GM18511 (cell line): ENCODE results near the gene LAMB2.

Source experiments
- ATAC-seq: cut with Tn5 transposase; IDR thresholded peaks from one replicate; pipeline ENCODE4 v1.9.1; 2021; ENCODE audit warnings: mild to moderate bottlenecking, moderate library complexity; ENCODE audit not compliant: unreplicated experiment

LAMB2 gene

DNA sequence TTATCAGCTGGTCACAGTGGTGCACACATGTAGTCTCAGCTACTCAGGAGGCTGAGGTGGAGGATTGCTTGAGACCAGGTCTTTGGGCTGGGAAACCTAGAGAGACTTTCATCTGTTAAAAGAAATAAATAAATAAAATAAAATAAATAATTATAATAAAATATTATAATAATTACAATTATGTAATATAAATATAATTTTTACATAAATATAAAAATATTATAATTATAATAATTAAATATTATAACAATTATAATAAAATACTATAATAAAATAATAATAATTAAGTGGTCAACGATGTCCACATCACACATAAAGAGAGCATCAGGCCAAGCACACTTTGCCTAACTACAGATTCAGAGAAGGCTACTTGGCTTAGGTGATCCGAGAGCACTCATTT is 53.6 kb downstream of the LAMB2 start:
- ATAC-seq = no peak

DNA sequence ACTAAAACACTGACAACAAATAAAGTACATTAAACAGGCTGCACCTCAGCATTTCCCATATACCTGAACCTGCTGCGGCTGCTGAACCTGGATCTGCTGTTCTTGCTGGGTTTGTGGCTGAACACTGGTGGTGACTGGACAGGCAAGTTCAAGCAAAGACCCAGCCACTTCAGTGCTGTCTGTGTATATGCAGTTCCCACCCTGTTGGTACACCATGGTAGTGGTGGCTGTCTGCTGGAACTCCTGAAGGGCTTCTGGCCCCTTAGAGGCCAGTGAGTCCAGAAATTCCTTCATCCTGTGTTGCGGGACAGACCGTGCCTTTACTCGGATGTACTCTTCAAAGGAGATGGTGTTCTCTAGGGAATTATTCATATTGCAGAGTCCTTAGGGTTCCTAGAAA is 56.2 kb downstream of the LAMB2 start:
- no peak for ATAC-seq

DNA sequence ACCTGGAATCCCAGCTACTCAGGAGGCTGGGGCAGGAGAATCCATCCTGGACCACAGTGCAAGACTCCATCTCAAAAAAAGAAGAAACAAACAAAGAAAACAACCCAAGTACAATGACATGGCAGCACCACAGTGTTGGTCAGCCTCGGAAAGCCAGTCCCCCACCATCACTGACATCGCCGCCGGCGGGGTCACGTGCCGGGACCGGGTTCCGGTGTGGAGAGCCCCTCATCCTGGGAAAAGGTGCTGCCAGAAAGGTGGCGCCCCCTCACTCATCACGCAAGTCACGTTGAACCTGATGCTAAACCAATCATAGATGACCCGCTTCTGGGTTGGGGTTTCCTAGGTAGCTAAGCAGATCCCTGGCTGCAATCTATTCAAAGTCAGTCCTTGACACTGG is 56.7 kb downstream of the LAMB2 start:
- ATAC-seq = no peak
